K562 (cell line): ENCODE data around the gene KHSRP. TPM values are rescaled to one million over a fixed set of nuclear protein-coding genes. Genes with fewer than 3 reads are reported as not detected.

Experiments used
- CBFA2T3 ChIP-seq: fragments of 450-650 bp; IDR thresholded peaks from 2 replicates; pipeline ENCODE4 v1.6.1; 2017
- CC2D1A ChIP-seq: fragments of 450-650 bp; IDR thresholded peaks from 2 replicates; pipeline ENCODE4 v1.6.1; 2017; ENCODE audit warnings: mild to moderate bottlenecking
- CUX1 ChIP-seq: fragments of 200-800 bp; sonication (Bioruptor generic); IDR thresholded peaks from 2 replicates; pipeline ENCODE4 v1.6.1; 2016; ENCODE audit warnings: missing genetic modification characterization, missing compliant biosample characterization
- DIDO1 ChIP-seq: fragments of 450-650 bp; IDR thresholded peaks from 2 replicates; pipeline ENCODE4 v1.6.1; 2016; ENCODE audit warnings: low read depth, missing biosample characterization, missing genetic modification characterization
- HDGF ChIP-seq: fragments of 450-650 bp; IDR thresholded peaks from 2 replicates; pipeline ENCODE4 v1.6.1; 2016
- ZNF174 ChIP-seq: fragments of 250-450 bp; sonication (Bioruptor Pico); IDR thresholded peaks from 2 replicates; pipeline ENCODE4 v1.4.0; 2020; ENCODE audit warnings: mild to moderate bottlenecking
- ZNF764 ChIP-seq: fragments of 250-450 bp; sonication (Bioruptor Pico); IDR thresholded peaks from 2 replicates; pipeline ENCODE4 v1.4.0; 2020; ENCODE audit warnings: low read depth, mild to moderate bottlenecking, moderate library complexity
- ZNF79 ChIP-seq: fragments of 250-450 bp; sonication (Bioruptor Pico); IDR thresholded peaks from 2 replicates; pipeline ENCODE4 v1.4.0; 2020; ENCODE audit warnings: low read depth, mild to moderate bottlenecking, moderate library complexity
- polyA plus RNA-seq, 8 experiments: library from polyadenylated mRNA; depleted of rRNA in 4 of 8; stranded (reverse) in 5 of 8; unstranded in 3 of 8; fragments of >200 nt; fragmentation: Nextera tagmentation in 2 of 8; fragmentation: Illumina TruSeq in 1 of 8; extraction: Ambion mirVana in 2 of 8; extraction: Trizol in 1 of 8; gene quantifications; 2 replicates each; pipeline versions ENCODE4 v1.2.1 to v1.2.3, GENCODE V29; 2011 to 2014; ENCODE audit warnings: inconsistent platforms in 1 of 8, missing spikeins in 1 of 8
- total RNA-seq, 7 experiments: library from RNA; depleted of rRNA in 6 of 7; stranded (reverse); fragments of >200 nt in 6 of 7; fragmentation: Illumina TruSeq in 2 of 7; extraction: Trizol in 2 of 7; gene quantifications; 2 replicates each; pipeline versions ENCODE4 v1.2.1 to v1.2.3, GENCODE V29; 2011 to 2021; ENCODE audit warnings: low replicate concordance in 1 of 7
- TF ChIP-seq, protein P1 (sequence below), 2 experiments: fragments of 450-650 bp; formaldehyde crosslinking in 1 of 2; IDR thresholded peaks; 2 replicates each; pipeline versions ENCODE4 v1.4.0 to v1.6.1; 2014 to 2020; ENCODE audit warnings: mild to moderate bottlenecking in 2 of 2, borderline replicate concordance in 1 of 2, low read depth in 1 of 2
- TF ChIP-seq, protein P2 (sequence below): fragments of 450-650 bp; IDR thresholded peaks from 2 replicates; pipeline ENCODE4 v1.7.1; 2018; ENCODE audit warnings: mild to moderate bottlenecking, low read depth; ENCODE audit not compliant: partially characterized antibody

KHSRP gene
- total and polyA plus RNA-seq, 9 of the 15 experiments (the other 6 are each of a cell fraction or from before 2014, with no cell fraction given): 4.2 to 564 (median 139) TPM

GRCh38 chr19:6393074-6393982 is 31.3 kb downstream of the KHSRP start, which contains the start of gene GTF2F1 (continued):
- TF ChIP-seq, protein P1, sequence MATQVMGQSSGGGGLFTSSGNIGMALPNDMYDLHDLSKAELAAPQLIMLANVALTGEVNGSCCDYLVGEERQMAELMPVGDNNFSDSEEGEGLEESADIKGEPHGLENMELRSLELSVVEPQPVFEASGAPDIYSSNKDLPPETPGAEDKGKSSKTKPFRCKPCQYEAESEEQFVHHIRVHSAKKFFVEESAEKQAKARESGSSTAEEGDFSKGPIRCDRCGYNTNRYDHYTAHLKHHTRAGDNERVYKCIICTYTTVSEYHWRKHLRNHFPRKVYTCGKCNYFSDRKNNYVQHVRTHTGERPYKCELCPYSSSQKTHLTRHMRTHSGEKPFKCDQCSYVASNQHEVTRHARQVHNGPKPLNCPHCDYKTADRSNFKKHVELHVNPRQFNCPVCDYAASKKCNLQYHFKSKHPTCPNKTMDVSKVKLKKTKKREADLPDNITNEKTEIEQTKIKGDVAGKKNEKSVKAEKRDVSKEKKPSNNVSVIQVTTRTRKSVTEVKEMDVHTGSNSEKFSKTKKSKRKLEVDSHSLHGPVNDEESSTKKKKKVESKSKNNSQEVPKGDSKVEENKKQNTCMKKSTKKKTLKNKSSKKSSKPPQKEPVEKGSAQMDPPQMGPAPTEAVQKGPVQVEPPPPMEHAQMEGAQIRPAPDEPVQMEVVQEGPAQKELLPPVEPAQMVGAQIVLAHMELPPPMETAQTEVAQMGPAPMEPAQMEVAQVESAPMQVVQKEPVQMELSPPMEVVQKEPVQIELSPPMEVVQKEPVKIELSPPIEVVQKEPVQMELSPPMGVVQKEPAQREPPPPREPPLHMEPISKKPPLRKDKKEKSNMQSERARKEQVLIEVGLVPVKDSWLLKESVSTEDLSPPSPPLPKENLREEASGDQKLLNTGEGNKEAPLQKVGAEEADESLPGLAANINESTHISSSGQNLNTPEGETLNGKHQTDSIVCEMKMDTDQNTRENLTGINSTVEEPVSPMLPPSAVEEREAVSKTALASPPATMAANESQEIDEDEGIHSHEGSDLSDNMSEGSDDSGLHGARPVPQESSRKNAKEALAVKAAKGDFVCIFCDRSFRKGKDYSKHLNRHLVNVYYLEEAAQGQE (IDR thresholded peaks at IDR 0.05; ENCODE audit: borderline replicate concordance): no peak
- TF ChIP-seq, protein P1 (CRISPR knock-in tag; IDR thresholded peaks at IDR 0.05; ENCODE audit: low read depth): peak; percentile 46; the same call in 1 of the 2 replicates
- TF ChIP-seq DIDO1 (tag): 0 out of 2 replicates have a peak, but pooled peaks have one; percentile 35
- TF ChIP-seq ZNF764 (CRISPR knock-in tag): no peak
- no peak for TF ChIP-seq HDGF
- no peak for TF ChIP-seq ZNF79 (CRISPR knock-in tag)
- TF ChIP-seq ZNF174 (CRISPR knock-in tag): no peak
- no peak for TF ChIP-seq CBFA2T3
- TF ChIP-seq CC2D1A: no peak
- no peak for TF ChIP-seq CUX1 (CRISPR knock-in tag)
- TF ChIP-seq, protein P2, sequence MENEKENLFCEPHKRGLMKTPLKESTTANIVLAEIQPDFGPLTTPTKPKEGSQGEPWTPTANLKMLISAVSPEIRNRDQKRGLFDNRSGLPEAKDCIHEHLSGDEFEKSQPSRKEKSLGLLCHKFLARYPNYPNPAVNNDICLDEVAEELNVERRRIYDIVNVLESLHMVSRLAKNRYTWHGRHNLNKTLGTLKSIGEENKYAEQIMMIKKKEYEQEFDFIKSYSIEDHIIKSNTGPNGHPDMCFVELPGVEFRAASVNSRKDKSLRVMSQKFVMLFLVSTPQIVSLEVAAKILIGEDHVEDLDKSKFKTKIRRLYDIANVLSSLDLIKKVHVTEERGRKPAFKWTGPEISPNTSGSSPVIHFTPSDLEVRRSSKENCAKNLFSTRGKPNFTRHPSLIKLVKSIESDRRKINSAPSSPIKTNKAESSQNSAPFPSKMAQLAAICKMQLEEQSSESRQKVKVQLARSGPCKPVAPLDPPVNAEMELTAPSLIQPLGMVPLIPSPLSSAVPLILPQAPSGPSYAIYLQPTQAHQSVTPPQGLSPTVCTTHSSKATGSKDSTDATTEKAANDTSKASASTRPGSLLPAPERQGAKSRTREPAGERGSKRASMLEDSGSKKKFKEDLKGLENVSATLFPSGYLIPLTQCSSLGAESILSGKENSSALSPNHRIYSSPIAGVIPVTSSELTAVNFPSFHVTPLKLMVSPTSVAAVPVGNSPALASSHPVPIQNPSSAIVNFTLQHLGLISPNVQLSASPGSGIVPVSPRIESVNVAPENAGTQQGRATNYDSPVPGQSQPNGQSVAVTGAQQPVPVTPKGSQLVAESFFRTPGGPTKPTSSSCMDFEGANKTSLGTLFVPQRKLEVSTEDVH: peak; percentile 54
